ENCODE results near the gene C16orf96.
A peak's percentile ranks its signal among the peaks of the same experiment; 100 is the strongest.

The C16orf96 gene

DNA sequence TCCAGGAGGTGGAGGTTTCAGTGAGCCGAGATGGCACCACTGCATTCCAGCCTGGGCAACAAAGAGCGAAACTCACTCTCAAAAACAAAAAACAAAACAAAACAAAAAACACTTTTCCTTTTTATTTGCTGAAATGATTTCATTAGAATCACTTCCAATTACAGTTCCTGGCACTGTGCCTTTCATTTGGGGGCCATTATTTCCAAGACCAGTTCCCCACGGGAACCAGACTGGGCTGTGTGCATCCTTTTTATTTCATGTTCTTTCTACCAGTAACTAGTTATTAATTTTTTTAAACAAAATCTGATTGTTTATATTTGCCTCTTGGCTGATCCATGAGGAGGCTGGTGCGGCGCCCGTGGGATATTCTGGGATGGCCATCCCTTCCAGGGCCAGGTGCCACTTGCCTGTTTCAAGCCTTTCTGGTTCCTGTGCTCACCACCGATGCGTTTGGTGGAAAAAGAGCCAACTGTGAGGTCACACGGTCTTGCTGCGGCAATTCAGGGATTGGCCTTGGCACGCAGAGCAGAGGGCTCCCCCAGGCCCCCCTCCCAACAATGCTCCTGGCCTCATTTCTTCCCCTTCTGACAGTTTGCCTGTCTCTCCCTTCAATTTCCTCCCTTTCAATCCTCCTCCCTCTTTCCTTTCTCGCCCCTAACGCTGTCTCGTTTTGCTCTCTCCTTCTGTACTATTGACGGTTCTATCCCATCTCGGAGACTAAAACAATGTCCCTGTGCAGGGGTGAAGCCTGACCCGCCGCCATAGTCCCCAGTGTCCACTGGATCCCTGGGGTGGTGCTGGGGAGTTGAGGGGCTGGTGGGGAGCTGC, 45.1 kb downstream of the C16orf96 start:
- DNase-seq (ENCODE audit: low read depth in 3 of 3), result no peak

DNA sequence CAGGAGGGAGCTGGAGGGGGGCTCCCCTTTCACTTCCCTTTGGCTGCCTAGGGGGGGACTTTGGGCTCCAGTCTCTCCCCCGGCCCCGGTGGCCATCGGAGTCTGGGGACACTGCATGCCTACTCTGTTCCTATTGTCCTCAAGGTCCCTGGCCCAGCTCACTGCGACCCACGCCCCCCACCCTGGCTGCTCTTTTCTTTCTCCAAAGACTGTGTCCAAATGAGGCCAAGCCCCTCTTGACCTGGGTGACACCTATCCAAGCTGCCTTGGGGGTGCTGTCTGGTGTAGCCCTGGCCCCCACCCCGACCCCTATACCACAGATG, 45.7 kb downstream of the C16orf96 start:
- DNase-seq (ENCODE audit: low read depth in 3 of 3), result no peak

DNA sequence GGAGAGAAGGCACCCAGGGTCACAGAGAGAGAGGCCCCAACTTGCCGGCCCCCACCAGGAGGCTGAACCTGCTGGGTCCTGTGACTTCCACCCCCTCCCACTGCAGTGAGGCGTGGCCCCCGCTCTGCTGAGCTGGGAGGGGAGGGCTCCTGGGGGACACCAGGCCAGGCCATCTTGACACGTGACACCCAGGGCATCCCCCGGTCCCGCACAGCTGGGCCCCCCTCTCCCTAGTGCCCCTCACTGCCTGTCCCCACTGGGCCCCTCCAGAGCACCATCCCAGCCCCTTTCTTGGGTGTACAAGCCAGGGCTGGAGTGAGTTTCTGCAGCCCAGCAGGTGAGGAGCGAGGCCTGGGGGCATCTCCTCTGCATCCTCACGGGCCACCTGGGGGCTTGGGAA, 46.2 kb downstream of the C16orf96 start:
- no peak for DNase-seq (ENCODE audit: low read depth in 3 of 3)

DNA sequence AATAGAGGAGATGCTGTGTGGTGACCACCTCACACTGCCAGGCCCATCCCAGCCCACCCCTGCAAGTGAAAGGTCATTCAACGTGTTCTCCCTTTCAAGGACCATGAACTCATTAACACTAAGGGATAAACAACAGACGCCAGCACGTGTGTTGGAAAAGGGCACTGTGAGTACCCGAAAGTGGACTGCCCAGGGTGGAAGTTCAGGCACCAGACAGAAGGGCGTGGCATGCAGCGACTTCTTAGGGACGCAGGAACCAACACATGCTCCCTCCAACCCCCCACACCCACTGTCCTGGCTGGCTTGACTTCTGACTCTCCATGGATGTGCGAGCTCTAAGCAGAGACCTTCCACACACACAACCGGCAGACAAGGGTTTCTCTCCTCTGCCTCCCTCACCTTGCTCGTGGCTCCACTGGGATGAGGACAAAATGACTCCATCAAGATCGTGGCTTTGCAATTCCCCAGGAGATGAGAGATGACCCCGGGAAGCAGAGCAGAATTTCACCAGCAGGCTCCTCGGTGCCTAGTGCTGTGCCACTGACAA, 47.6 kb downstream of the C16orf96 start:
- DNase-seq (ENCODE audit: low read depth in 3 of 3), result no peak

DNA sequence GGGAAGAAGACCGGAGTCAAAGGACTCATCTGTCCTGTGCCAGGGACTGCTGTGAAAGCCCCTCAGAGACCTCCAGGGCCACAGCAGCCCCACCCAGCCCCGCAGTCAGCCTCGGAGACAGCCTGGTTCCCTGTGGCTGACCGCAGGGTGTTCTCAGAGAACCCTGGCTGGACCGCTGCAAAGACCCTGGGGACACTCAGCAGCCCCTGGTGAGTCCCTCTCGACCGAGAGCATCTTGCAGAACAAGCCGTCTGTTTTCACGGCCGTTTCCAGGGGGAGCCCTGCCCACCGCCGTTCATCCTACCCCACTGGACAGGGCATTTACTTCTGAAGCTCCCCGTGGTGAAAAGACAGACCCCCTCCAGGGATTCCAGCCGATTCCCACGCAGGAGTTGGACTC, 48.3 kb downstream of the C16orf96 start:
- DNase-seq (ENCODE audit: low read depth in 3 of 3), result no peak

DNA sequence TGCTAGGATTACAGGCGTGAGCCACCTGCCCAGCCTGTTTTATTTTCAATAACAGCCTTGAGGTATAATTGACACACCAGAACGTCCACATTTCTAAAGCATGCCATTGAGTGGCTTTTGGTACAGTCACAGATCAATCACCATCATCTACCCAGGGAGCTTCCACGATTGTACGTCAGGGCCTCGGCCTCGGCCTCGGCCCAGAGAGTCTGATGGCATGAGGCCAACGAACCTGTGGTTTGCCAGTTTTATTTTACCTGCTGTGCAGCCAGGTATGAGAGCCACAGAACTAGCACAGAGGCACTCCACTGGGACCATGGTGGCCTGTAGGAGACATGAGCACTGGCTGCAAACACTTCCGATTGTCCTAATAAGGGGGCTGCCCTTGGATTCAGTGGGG, 50.2 kb downstream of the C16orf96 start:
- DNase-seq (ENCODE audit: low read depth in 3 of 3), result no peak

DNA sequence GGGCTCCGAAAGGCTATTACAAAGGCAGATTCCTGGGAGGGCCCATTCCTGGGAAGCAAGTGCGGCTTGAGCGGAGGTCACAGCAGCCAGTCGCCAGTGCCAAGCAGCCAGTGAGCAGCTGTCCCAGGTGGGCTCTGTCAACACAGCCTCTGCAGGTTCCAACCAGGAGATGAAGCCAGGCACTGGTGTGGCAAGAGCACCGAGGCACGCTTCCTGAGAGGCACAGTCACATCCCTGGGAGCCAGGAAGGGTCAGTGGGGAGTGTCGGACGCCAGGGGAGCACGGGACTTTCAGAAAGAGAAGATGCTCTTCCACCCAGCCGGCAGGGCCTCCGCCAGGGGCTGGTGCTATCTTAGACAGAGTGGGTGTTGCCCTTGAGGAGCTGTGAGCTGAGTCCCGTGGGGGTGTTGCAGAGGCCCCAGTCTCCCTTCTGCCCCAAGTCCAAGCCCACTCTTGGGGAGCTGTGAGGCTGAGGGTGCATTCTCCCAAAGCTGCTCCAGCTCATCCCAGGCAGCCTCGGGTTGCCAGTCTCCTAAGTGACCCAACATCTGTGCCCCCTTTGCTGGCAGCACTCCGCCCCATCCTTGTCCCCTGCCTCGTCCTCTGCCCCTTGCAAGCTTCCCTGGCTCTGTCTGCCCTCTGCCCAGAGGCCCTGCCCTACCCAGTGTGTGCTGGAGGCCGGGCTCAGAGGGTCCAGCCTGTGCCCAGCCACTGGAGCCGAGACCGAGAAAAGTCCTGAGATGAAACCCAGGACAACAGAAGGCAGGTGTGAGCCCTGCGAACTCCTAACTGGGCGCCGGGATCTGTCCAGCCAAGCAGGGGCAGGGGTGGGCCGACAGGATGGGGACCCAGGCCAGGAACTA, 51.9 kb downstream of the C16orf96 start:
- no peak for DNase-seq (ENCODE audit: low read depth in 3 of 3)

DNA sequence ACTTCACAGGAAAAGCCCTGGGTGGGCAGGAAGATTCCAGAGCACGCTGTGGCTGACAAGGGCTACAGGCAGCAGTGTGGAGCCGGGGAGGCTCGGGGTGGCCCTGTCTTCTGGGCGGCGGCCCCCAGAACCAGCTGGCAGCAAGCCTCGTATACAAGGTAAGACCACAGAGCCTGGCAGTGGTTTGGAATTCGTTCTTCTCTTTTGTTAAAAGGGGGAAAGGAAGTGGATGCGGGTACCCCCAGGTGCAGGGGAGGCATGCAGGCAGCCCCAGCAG, 52.5 kb downstream of the C16orf96 start:
- no peak for DNase-seq (ENCODE audit: low read depth in 3 of 3)

DNA sequence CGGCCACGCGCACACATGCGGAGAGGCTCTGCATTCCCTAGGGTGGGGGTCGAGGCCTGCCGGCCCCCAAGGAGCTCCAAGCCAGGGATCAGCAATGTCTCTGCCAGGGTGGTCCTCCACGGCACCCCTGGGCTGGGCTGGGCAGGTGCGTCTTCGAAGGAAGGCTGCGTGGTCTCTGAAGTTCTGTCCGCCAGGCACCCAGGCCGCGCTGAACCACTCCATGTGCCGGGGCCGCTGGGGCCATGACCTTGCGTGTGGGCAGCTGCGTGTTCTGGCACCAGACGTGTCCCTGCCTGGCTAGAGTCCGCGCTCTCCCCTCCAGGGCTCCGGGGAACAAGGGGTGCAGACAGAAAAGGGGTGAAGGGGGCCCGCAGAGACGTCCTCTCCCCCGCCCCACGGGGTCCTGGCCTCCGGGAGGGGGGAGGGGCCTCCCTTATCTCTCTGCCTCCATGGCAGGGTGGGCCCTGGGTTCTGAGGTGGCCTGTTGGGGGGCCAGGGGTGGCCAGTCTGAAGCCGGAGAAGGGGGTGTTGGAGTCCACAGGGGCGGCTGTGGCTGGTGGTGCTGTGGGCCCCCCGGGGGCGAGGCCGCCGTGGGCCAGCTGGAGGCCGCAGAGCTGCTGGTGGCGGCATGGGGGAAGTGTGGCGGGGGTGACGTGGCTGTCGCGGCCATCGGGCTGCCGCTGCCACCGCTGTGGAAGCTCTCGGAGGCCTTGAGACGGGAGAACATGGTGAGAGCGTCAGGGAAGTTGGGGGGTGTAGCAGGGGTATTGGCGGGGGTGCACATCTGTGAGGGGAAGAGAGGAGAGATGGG, 53.3 kb downstream of the C16orf96 start:
- DNase-seq (ENCODE audit: low read depth in 3 of 3), result no peak

DNA sequence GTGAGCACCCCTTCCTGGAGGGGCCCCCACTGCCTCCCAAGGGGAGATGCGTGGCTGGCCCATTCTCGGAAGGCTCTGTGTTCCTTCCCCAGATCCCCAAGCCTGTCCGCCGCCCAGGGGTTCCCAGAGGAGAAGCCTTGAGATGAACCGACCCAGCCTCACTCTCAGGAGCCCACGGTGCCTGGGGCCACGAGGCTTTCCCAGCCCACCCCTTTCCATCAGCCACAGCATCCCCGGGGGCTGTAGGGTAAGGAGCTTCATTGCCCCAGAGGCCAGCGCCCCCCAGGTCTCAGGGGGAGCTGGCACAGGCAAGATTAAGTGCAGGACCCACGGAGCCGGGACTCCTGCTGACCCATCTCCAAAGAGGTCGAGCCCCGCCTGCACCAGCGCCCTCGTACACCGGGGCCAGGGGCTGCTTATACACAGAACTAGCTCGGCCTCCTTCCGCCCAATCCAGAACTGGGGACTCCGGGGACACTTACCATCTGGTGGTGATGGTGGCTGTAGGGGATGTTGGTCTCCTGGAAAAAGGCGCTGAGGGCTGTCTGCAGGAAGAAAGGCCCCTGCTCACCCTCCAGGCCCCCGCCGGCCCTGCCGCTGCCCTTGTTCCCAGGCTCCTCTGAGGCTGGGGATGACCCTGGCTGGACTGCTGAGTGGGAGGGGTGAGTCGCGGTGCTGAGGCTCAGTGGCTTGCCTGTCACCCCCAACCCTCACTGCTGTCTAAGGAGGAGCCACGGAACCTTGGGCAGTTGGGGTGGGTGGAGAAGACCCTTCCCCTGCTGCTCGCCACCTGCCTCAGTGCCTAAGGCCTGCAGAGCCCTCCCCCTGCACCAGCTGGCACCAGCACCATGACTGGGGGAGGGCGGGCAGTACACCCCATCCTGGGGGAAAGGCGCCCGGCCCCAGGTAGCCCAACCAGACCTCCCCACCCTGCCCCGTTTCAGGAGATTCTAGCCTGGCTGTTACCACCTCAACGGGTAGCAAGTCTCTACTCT, 54.2 kb downstream of the C16orf96 start:
- DNase-seq (ENCODE audit: low read depth in 3 of 3), result no peak

DNA sequence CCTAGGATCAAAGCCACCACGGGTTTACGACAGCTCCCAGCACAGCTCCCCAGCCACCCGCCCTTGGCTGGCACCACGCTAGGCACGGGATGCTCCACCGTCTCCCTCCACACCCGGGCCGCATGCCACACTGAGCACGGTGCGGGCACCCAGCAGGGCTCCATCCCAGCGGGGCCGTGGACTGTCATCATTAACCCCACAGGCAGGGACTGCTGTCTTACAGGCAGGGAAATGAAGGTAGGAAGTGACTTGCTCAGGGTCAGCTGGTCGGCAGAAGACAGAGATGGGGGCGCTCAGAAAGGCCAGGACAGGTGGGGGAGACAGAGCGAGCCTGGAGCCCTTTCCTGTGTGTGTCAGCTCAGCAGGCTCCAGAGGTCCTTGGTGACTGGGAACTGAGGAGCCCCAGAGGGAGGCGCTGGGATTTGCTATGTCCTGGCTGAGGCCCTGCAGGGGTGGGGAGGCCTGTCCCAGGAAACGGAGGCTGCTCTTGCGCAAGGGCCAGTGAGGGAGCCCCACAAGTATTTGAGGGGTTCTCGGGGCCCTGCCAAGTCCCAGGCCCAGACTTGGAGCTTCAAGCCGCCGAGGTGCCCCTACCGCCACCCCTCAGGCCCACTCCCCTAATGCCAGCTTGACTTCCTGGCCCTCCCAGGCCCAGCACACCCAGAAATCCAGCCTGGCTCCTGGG, 55.3 kb downstream of the C16orf96 start:
- DNase-seq (ENCODE audit: low read depth in 3 of 3), result no peak

DNA sequence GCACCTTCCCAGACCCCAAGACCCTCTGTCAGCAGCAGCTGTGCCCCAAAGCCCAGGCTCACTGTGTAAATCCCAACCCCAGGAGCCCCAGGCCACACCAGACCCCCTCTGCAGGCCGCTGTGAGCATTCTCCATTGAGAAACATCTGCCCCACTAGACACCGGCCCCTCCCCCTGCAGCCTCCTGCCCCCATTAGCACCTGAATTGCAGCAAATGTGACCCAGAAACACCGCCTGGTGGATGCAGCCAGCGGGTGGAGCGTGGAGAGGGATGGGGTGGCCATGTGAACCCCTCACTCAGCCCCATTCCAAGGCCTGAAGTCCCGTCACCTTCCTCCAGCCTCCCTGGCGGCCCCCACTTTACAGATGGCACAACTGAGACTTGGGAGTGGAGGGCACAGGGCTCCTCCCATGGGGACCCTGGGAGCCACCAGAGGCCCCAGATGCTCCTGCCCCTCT, 56.4 kb downstream of the C16orf96 start:
- no peak for DNase-seq (ENCODE audit: low read depth in 3 of 3)

DNA sequence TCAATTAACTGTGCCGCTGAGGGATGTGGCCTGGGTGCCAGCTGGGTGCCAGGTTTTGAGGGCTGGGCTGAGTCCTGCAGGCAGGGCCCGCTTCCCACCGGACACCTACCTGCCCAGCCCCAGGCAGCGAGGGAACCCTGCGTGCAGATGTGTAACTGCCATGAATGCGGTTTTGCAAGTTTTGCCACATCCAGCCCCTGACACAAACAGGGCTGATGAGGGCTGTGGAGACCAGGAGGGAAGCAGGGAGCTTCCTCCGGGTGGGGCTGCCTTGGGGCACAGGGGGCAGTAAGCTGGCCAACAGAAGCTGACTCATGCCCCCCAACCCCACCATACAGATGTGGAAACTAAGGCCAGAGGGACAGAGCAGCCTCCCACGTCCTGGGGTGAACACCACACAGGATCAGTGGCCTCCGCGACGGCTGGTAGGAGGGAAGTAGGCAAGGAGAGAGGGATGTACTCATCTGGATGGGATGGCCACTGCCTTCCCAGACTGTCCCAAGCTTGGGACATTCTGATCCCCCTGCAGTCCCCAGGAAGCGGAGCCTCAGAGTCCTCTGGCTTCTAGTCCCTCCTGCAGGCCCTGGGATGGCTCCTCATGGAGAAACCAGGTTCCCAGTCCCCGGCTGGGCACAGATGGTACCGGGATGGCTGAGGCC, 57.0 kb downstream of the C16orf96 start:
- no peak for DNase-seq (ENCODE audit: low read depth in 3 of 3)

DNA sequence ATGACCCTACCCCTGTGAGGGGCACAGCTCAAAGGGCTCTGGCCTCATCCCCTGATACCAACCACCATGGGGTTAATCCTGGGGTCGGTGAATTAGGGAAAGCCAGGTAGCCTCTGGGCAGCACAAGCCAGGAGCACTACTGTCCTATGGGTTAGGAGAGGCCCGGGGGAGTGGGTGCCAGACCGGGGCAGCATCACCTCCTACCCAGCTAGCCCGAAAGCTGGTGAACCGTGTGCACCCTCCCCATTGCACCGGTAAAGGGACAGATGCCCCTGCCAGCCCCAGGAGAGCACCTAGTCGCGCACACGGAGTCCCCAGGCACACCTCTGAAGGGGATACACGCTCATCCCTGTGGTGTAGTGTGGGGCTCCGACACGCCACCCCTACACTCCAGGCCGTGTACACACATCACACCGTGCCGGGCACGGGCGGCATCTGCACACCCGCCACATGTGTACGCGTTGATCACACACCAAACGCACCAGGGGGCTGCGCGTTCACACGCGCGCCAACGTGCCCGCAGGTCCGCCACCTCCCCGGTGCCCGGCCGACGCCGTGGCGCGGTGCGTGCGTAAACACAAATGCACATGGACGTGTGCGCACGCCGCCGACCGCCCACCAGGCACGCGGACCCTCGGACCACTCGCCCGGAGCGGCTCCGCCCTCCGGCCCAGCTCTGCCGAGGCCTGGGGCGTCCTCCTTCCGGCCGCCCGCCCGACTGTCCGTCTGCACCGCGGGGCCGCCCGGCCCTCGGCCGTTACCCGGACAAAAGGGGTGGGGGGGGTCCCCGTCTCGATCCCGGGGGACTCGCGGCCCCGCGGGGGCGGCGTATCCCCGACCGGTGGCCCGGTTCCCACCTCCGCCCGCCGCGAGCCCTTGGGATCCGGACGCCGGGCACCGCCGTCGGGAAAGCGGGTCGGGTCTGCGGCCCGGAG, 57.8 kb downstream of the C16orf96 start:
- peak in 2 of 3 experiments; percentile 4 to 9 for DNase-seq (ENCODE audit: low read depth in 3 of 3)

DNA sequence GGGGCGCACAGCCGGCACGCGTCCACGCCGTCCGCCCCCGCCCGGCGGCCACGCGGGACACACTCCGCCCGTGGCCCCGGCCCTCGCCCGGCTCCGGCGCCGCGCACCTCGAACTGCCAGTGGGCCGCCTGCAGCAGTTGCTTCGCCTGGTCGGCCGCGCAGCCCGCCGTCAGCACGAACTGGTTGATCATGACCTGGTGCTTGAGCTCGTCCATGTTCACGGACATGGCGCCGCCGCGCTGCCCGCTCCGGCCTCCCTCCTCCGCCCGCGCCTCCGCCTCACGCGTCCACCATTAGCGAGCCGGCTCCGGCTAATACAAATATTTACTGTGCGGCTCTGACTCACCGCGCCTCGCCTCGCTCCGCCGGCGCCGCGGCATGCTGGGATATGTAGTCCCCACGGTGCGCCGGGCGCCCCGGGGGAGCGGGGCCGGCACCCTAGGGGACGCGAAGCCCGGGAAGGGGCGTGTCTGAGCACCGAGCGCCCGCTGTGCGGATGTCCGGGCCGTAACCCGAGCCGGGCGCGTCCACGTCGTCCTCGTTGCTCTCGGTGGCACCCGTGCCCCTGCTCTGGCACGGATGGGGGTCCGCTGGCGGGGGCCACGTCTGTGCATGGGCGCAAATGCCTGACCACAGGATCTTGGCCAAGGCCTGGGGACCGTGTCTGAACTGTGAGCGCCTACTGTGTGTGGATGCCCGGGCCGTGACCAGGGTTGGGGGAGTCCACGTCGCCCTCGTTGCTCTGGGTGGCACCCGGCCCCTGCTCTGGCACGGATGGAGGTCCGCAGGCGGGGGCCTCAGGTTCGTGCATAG, 58.6 kb downstream of the C16orf96 start, which contains the start of gene UBALD1:
TSS of gene UBALD1 (minus strand) at position 318 of the 813 bp plus-strand sequence. CDS start at position 227, 91 bp downstream.
- DNase-seq (ENCODE audit: low read depth in 3 of 3), result peak; percentile 64 to 71 (median 68)

DNA sequence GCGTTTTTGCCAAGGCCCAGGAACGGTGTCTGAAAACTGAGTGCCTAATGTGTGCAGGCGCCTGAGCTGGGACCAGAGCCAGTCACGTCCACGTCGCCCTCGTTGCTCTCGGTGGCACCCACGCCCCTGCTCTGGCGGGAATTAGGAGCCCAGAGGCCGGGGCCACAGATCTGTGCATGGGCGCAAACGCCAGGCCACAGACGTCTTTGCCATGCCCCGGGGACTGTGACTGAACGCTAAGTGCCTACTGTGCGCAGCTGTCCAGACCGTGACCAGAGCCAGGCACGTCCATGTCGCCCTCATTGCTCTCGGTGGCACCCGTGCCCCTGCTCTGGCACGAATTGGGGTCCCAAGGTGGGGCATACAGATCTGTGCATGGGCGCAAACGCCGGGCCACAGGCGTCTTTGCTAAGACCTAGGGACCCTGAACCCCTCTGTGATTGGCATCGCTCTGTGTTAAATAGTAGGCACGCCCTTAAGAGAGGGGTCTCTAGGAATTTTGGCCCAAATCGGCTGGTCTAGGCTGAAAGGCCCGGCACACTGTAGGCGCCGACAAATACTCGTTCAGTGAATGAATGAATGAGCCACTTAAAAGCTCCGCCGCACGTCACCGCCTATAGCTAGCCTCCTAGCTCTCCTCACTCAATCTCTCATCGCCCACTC, 59.4 kb downstream of the C16orf96 start:
- DNase-seq (ENCODE audit: low read depth in 3 of 3), result peak in 1 of 3 experiments; percentile 9

Measured in stimulated activated CD4-positive, alpha-beta T cell treated with anti-CD3 and anti-CD28 coated beads, TNF-alpha, amount 100 ng/mL, for 4 hours (primary cell).